Sigmoid colon (tissue), 7 donors: ENCODE results near the gene ACAA1. TPM values are rescaled to one million over a fixed set of nuclear protein-coding genes. Genes with fewer than 3 reads are reported as not detected.

ENCODE experiments used
- DNase-seq: peaks from one replicate; pipeline ENCODE4 v3.0.0-alpha.2; 2019
- H3K27ac ChIP-seq, 4 donors: fragments of 200-600 bp; sonication (generic); one replicate each; pipeline ENCODE4 v1.5.1; 2016 to 2019; ENCODE audit warnings: mild to moderate bottlenecking in 1 of 4
- H3K27me3 ChIP-seq, 3 donors: fragments of 200-600 bp; sonication (generic); one replicate each; pipeline ENCODE4 v1.5.1; 2019; ENCODE audit warnings: mild to moderate bottlenecking in 1 of 3
- H3K36me3 ChIP-seq, 4 donors: fragments of 200-600 bp; sonication (generic); one replicate each; pipeline ENCODE4 v1.5.1; 2016 to 2019
- H3K4me1 ChIP-seq, 4 donors: fragments of 200-600 bp; sonication (generic); one replicate each; pipeline ENCODE4 v1.5.1; 2017 to 2019
- H3K4me3 ChIP-seq, 4 donors: fragments of 200-600 bp; sonication (generic); one replicate each; pipeline ENCODE4 v1.5.1; 2017 to 2019; ENCODE audit warnings: mild to moderate bottlenecking in 2 of 4, moderate library complexity in 1 of 4
- H3K9me3 ChIP-seq, 4 donors: fragments of 200-600 bp in 3 of 4; sonication (generic) in 3 of 4; one replicate each; pipeline versions ENCODE4 v1.5.1 to v1.6.1; 2013 to 2019
- EP300 ChIP-seq, 4 donors: sonication (generic); formaldehyde crosslinking; IDR thresholded peaks; one replicate each; pipeline ENCODE4 v1.6.1; 2017; ENCODE audit warnings: antibody characterized with exemption in 4 of 4
- POLR2A ChIP-seq, 2 donors: fragments of 450-650 bp; IDR thresholded peaks; one replicate each; pipeline ENCODE4 v1.6.1; 2016; ENCODE audit warnings: antibody characterized with exemption in 2 of 2, mild to moderate bottlenecking in 2 of 2, moderate library complexity in 2 of 2
- POLR2AphosphoS5 ChIP-seq, 4 donors: sonication (generic); formaldehyde crosslinking; IDR thresholded peaks; one replicate each; pipeline ENCODE4 v1.6.1; 2017; ENCODE audit warnings: antibody characterized with exemption in 4 of 4
- WGBS, 2 donors: extraction: QIAGEN DNeasy Blood & Tissue Kit; methylation state at CpG; one replicate each; pipeline ENCODE4 v1.1.7; 2013; 5-methylcytosine and 5-hydroxymethylcytosine counted together
- intact Hi-C: fragments of 100-400 bp; cut with DNase I; formaldehyde crosslinking; loops from one replicate; pipeline ENCODE4 v1.15.1; 2023
- polyA plus RNA-seq, 3 donors: library from polyadenylated mRNA; stranded (reverse); fragments of 200-250 nt; gene quantifications; one replicate each; pipeline ENCODE4 v1.2.3, GENCODE V29; 2013
- total RNA-seq, 4 donors: library from RNA; depleted of rRNA; stranded (reverse); fragments of >200 nt; gene quantifications; one replicate each; pipeline ENCODE4 v1.1.0, GENCODE V29; 2016
- TF ChIP-seq, protein P1 (sequence below), 4 experiments: fragments of 450-650 bp in 3 of 4; fragments of 200-600 bp in 1 of 4; IDR thresholded peaks; one replicate each; pipeline ENCODE4 v1.5.1; 2016 to 2019; ENCODE audit warnings: antibody characterized with exemption in 4 of 4, mild to moderate bottlenecking in 3 of 4, moderate library complexity in 2 of 4
- donor health status: healthy with polysubstance abuse.
- donor health status: Bipolar disorder and iron deficiency.
- donor health status: healthy.

Gene ACAA1
- total and polyA plus RNA-seq, 7 donors, result 42.6 to 258 (median 53.2) TPM

- no peak for TF ChIP-seq EP300 (IDR thresholded peaks at IDR 0.05)
- no peak for TF ChIP-seq POLR2A (IDR thresholded peaks at IDR 0.05)
- no peak for TF ChIP-seq POLR2AphosphoS5 (IDR thresholded peaks at IDR 0.05)
- TF ChIP-seq, protein P1, sequence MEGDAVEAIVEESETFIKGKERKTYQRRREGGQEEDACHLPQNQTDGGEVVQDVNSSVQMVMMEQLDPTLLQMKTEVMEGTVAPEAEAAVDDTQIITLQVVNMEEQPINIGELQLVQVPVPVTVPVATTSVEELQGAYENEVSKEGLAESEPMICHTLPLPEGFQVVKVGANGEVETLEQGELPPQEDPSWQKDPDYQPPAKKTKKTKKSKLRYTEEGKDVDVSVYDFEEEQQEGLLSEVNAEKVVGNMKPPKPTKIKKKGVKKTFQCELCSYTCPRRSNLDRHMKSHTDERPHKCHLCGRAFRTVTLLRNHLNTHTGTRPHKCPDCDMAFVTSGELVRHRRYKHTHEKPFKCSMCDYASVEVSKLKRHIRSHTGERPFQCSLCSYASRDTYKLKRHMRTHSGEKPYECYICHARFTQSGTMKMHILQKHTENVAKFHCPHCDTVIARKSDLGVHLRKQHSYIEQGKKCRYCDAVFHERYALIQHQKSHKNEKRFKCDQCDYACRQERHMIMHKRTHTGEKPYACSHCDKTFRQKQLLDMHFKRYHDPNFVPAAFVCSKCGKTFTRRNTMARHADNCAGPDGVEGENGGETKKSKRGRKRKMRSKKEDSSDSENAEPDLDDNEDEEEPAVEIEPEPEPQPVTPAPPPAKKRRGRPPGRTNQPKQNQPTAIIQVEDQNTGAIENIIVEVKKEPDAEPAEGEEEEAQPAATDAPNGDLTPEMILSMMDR (IDR thresholded peaks at IDR 0.05), result no peak
- intact Hi-C loops, result no loop called here
- H3K9me3 ChIP-seq, result no peaks in the 10 kb centered on the region
- no peaks in the 10 kb centered on the region for H3K36me3 ChIP-seq
- H3K4me3 ChIP-seq, result no peak overlapping the region
- no peaks in the 10 kb centered on the region for H3K27me3 ChIP-seq
- DNase-seq, result no peak
- no peak overlapping the region for H3K27ac ChIP-seq
- H3K4me1 ChIP-seq, result no peaks in the 10 kb centered on the region
- WGBS, 2 donors, result 73 to 84% methylated on average over 5 of the region's 5 CpGs
These were observed 21.5 kb upstream of the ACAA1 start for GRCh38 chr3:38158472-38158871.

GRCh38 chr3:38157595-38157994 is 20.7 kb upstream of the ACAA1 start:
- Histone ChIP-seq H3K36me3 (no peaks in the 10 kb centered on the region), H3K4me1 (no peaks in the 10 kb centered on the region), H3K4me3 (no peak overlapping the region), H3K9me3 (no peaks in the 10 kb centered on the region), H3K27ac (no peak overlapping the region), H3K27me3 (no peaks in the 10 kb centered on the region)
- DNase-seq, result no peak
- intact Hi-C loops, result no loop called here
- WGBS, 2 donors, result 79 to 85% methylated on average over 3 of the region's 3 CpGs
- TF ChIP-seq POLR2AphosphoS5 (IDR thresholded peaks at IDR 0.05), result no peak
- TF ChIP-seq, protein P1 (IDR thresholded peaks at IDR 0.05), result no peak
- no peak for TF ChIP-seq EP300 (IDR thresholded peaks at IDR 0.05)
- no peak for TF ChIP-seq POLR2A (IDR thresholded peaks at IDR 0.05)

GRCh38 chr3:38157117-38157516 is 20.2 kb upstream of the ACAA1 start:
- Histone ChIP-seq H3K4me1 (no peaks in the 10 kb centered on the region), H3K36me3 (no peaks in the 10 kb centered on the region), H3K27ac (no peak overlapping the region), H3K27me3 (no peaks in the 10 kb centered on the region), H3K9me3 (no peaks in the 10 kb centered on the region), H3K4me3 (no peak overlapping the region)
- TF ChIP-seq, protein P1 (IDR thresholded peaks at IDR 0.05), result no peak
- TF ChIP-seq POLR2AphosphoS5 (IDR thresholded peaks at IDR 0.05), result no peak
- TF ChIP-seq POLR2A (IDR thresholded peaks at IDR 0.05), result no peak
- no peak for TF ChIP-seq EP300 (IDR thresholded peaks at IDR 0.05)
- intact Hi-C loops, result no loop called here
- WGBS, 2 donors, result 97 to 99% methylated on average over 2 of the region's 2 CpGs
- no peak for DNase-seq

DNA sequence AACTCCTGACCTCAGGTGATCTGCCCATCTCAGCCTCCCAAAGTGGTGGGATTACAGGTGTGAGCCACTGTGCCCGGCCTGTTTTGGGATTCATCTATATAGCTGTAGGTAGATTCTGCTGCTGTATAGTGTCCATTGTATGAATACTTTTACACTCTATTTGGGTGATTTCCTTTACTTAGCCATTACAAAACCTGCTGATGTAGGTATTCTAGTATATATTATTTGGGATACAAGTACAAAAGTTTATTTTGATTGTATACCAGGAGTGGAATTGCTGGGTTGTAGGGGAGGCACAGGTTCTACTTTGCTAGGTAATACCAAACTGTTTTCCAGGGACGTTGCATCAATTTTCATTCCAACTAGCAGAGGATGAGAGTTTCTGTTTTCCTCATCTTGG is 18.9 kb upstream of the ACAA1 start:
- no peak for DNase-seq
- intact Hi-C loops, result no loop called here
- no peaks in the 10 kb centered on the region for H3K27me3 ChIP-seq
- no peak for TF ChIP-seq POLR2A (IDR thresholded peaks at IDR 0.05)
- no peak for TF ChIP-seq EP300 (IDR thresholded peaks at IDR 0.05)
- no peak for TF ChIP-seq POLR2AphosphoS5 (IDR thresholded peaks at IDR 0.05)
- TF ChIP-seq, protein P1 (IDR thresholded peaks at IDR 0.05), result no peak
- H3K27ac ChIP-seq, result no peak overlapping the region
- no peak overlapping the region for H3K4me3 ChIP-seq
- H3K36me3 ChIP-seq, result no peaks in the 10 kb centered on the region
- no peaks in the 10 kb centered on the region for H3K9me3 ChIP-seq
- H3K4me1 ChIP-seq, result no peaks in the 10 kb centered on the region
- WGBS, 2 donors, result 92 to 96% methylated on average over 2 of the region's 2 CpGs

DNA sequence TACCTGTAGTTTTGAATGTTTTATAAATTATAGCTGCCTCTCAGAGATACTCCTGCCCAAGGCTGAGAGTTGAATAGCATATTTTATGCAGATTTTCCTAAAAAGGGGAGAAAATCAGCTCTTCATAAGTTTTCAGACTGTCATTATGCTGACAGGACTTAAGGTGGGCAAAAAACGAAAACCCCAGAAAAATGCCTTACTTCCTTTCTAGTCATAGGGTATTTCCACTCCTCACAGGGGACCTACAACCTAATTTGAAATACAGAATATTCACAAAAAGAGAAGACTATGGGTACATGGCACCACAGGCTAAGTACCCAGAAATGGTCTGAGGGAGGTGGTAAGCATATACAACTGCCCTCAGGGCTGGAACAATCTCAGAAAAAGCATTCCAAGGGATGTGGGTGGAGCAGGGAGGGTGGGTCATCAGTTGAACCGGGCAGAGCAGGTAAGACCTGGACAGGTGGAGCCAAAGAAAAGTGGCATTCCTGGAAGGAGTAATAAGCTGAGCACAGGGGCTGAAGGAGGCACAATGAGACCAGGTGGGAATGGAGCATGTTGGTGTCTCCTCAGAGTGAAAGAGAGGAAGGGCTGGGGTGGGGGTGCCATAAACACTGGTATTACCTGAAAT is 17.8 kb upstream of the ACAA1 start:
- intact Hi-C loops, result no loop called here
- Histone ChIP-seq H3K4me3 (no peak overlapping the region), H3K4me1 (no peaks in the 10 kb centered on the region), H3K9me3 (no peaks in the 10 kb centered on the region), H3K36me3 (no peaks in the 10 kb centered on the region), H3K27ac (no peak overlapping the region), H3K27me3 (no peaks in the 10 kb centered on the region)
- no peak for DNase-seq
- no peak for TF ChIP-seq POLR2AphosphoS5 (IDR thresholded peaks at IDR 0.05)
- TF ChIP-seq, protein P1 (IDR thresholded peaks at IDR 0.05), result no peak
- no peak for TF ChIP-seq EP300 (IDR thresholded peaks at IDR 0.05)
- no peak for TF ChIP-seq POLR2A (IDR thresholded peaks at IDR 0.05)
- WGBS, 2 donors, result 39 to 62% methylated on average over 2 of the region's 2 CpGs
